GM19463 (cell line): ENCODE results near the gene ECT2L.
"Not testable (repeated sequence)": the region's sequence is repeated elsewhere in the genome, so short reads cannot be mapped to it uniquely, and the experiment has no call there.

Experiments
- ATAC-seq: cut with Tn5 transposase; IDR thresholded peaks from one replicate; pipeline ENCODE4 v1.9.1; 2021; ENCODE audit warnings: mild to moderate bottlenecking, moderate library complexity; ENCODE audit not compliant: unreplicated experiment

ECT2L gene

DNA sequence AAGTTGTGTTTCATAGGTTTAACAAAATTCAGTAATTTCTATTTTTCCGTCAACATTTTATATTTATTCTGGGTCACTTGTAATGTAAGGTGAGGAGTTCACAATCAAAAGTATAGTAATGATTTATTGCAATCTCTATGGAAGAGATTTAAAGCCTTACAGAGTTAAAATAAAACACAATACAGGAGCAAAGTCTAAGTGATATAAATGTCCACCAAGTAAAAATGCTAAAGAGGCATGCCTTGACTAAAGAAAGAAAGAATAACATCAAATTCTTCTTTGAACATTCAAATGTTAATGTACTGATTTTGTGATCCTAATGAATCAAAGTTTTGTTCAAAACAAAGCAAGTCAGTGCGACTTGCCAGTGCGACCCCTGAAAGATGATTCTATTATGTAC, 130.7 kb downstream of the ECT2L start:
- no peak for ATAC-seq

DNA sequence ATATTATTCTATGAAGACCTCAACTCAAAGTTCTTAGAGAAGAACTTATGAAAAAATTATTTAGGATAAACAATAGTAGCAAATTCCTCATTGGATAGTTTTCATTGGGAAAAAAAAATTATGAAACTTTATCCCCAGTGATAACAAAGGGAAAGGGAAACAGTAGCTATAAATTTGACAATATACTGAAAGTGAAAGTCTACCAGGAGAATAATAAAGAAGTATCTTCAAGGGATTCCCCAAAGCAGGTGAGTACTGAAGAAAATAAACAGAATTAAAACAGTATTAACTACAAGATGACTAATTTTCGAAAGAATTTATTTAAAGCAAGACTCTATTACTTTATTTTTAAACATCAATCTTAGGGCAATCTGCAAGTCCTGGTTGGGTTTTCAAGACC, 135.8 kb downstream of the ECT2L start:
- ATAC-seq = no peak

- not testable (repeated sequence) for ATAC-seq
These were observed 141.0 kb downstream of the ECT2L start for GRCh38 chr6:138936873-138937272.

- no peak for ATAC-seq
These were observed 147.3 kb downstream of the ECT2L start for GRCh38 chr6:138943089-138943625.

GRCh38 chr6:138944412-138944811, 148.5 kb downstream of the ECT2L start:
- peak; percentile 66 for ATAC-seq

- ATAC-seq = no peak
These were observed 149.5 kb downstream of the ECT2L start for GRCh38 chr6:138945354-138945753.

- ATAC-seq = no peak
These were observed 152.1 kb downstream of the ECT2L start for GRCh38 chr6:138948004-138948403.

DNA sequence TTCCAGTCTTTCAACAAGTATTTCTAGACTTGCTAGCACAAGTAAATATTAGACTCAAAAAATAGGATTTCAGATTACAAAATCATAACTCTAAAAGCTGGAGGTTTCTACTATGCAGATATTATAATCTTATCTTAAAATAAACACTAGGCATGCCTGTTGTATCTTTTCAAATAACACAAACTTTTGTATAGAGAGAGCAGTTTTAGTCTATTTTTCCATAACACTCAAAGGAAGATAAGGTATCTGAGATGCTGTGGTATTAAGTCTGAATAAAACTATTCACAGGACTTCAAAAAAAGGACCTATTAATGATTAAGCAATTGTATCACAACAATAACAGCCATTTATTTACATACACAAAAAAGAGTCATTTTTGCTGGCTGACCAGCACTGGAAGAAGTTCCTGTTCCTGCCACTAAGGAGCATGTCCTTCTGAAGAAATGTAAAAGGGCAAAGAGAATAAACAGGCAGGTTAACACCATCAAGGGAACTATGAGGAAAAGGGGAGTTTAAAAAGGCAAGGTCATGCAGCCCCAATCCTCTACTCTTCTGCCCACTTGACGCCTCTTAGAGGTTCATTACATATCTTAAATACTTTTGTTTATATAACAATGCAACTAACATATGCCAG, 152.8 kb downstream of the ECT2L start:
- no peak for ATAC-seq

GRCh38 chr6:138953451-138953850, 157.6 kb downstream of the ECT2L start:
- no peak for ATAC-seq
